Measurements from ENCODE around the gene SLC22A23.

GRCh38 chr6:3356056-3356823 lies 100.6 kb downstream of the SLC22A23 start:
- TF ChIP-seq CTCF (IDR thresholded peaks at IDR 0.05; ENCODE audit: low read length) = no peak
- no peak for TF ChIP-seq EZH2 (optimal IDR thresholded peaks at IDR 0.05; ENCODE audit: low read depth, low read length)
- no peak for TF ChIP-seq EZH2phosphoT487 (IDR thresholded peaks at IDR 0.05; ENCODE audit: low read length)

All from MM.1S (cell line).